SHP77 treated with DMSO at 0.1 percent for 48 hours (cell line): ENCODE measurements around the gene MOGAT3.

Source experiments
- DNase-seq: peaks from one replicate; lab custom pipeline; 2025; lab: John Stamatoyannopoulos, UW

The MOGAT3 gene, protein sequence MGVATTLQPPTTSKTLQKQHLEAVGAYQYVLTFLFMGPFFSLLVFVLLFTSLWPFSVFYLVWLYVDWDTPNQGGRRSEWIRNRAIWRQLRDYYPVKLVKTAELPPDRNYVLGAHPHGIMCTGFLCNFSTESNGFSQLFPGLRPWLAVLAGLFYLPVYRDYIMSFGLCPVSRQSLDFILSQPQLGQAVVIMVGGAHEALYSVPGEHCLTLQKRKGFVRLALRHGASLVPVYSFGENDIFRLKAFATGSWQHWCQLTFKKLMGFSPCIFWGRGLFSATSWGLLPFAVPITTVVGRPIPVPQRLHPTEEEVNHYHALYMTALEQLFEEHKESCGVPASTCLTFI

DNA sequence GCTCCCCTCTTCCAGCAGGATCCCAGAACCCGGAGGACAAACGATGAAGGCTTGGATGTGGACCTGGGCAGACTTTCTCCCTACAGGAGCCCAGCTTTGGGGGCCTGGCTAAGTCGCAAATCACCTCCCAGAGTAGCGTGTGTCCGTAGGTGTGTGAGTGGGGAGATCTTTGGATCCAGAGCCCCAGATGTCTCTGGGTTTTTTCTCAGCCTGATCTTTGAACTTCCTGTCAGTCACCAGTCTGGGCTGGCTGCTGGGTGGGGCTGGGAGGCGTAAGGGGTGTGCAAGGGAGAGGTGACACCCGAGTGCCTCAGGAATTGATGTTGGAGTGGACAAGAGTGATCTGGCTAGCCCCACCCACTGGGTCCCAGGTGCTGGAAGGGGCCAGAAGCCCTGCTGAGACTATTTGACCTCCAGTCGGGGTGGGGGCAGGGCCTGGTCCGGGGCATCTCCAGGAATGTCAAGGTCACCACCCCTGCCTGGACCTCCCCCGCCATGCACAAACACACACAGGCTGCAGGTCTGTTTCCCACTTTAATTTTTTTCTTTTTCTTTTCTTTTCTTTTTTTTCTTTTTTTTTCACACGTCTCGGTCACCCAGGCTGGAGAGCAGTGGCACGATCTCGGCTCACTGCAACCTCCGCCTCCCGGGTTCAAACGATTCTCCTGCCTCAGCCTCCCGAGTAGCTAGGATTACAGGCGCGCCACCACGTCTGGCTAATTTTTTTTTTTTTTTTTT, at the start of gene MOGAT3:
TSS of gene MOGAT3 (minus strand) at position 175 of the 738 bp plus-strand sequence. CDS start 182 bp downstream, outside the sequence.
- DNase-seq = no peak

- no peak for DNase-seq
Measured at GRCh38 chr7:101250324-101250723, 49.5 kb upstream of the MOGAT3 start.

DNA sequence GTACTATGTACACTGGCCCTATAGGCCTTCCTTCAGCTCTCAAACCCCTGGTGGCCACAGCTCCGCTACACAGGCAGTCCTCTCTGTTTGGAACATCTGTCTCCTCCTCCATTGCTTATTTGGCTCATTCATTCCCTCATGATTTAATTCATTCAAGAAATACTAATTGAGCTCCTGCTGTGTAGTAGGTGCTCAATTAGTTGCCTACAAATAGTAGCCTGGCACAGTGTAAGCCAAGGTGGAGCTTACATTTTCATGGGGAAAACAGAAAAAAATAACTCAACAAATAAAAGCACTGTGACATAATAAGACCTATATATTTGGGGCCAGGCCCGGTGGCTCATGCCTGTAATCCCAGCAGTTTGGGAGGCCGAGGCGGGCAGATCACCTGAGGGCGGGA, 47.4 kb upstream of the MOGAT3 start:
- DNase-seq = no peak

GRCh38 chr7:101245147-101245668, 44.4 kb upstream of the MOGAT3 start:
- DNase-seq = no peak

GRCh38 chr7:101244375-101245146, 43.7 kb upstream of the MOGAT3 start, which contains the start of gene FIS1:
TSS of gene FIS1 (minus strand) at chr7:101245081. CDS start at chr7:101245004, 77 bp downstream.
- peak; percentile 87 for DNase-seq

DNA sequence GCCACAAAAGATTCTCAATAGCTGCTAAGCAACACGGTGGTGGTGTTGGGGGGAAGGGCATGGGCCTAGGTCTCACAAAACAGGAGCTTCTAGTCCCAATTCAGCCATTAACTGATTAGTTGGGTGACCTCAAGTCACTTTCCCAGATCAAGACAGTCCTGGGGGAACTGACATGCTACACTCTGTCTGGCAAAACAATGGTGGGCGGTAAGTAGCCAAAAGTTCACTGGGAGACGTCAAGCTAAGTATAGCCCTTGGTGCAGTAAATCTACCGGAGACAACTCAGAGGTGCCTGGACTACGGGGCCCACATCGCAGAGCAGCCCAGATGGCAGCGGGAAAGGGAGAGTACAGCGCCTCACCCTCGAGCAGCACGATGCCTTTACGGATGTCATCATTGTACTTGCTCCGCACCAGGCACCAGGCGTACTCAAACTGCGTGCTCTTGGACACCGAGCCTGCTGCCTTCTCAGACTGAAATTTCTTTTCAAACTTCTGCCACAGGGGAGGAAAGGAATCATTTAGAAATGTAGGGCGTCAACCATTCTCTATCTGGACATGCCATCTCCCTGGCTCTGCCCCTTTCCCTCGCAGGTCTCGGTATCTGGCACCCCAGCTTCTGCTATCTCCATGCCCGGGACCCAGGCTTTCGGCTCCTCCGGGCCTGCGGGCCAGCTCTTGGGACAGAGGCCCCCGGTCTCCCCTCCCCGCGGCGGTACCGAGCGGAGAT, 43.0 kb upstream of the MOGAT3 start:
- DNase-seq = no peak

GRCh38 chr7:101241443-101242349, 40.9 kb upstream of the MOGAT3 start:
- no peak for DNase-seq

- DNase-seq = no peak
Measured at GRCh38 chr7:101241015-101241363, 40.2 kb upstream of the MOGAT3 start.

DNA sequence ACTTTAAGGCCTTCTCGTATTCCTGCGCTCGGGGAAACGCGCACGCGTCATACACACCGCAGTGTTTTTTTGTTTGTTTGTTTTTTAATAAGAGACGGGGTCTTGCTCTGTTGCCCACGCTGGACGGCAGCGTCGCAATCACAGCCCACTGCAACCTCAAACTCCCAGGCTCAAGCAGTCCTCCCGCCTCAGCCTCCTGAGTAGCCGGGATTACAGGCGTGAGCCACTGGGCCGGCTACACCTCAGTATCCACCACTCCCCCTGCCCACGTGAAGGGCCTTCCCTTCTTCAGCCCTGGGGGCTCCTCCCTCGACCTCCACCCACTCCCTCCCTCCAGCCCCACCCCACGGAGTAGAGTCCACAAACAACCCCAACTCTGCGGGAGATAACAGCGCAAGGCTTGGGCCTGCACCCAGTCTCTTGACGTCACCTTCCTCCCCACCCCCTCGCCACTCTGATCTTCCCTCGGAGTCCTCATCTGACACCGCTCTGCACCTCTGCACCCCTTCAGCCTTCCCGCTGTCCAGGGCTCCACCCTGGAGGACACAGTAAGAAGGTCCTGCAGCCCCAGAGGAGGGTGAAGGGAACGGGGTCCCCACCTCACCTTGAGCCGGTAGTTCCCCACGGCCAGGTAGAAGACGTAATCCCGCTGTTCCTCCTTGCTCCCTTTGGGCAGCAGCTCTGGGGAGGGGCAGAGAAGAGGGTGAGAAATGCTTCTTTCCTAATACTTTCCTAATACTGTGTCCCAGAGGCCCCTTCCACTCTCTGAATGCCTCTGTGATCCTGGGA, 39.6 kb upstream of the MOGAT3 start:
- DNase-seq = no peak

GRCh38 chr7:101239951-101240220, 39.0 kb upstream of the MOGAT3 start:
- DNase-seq = no peak

DNA sequence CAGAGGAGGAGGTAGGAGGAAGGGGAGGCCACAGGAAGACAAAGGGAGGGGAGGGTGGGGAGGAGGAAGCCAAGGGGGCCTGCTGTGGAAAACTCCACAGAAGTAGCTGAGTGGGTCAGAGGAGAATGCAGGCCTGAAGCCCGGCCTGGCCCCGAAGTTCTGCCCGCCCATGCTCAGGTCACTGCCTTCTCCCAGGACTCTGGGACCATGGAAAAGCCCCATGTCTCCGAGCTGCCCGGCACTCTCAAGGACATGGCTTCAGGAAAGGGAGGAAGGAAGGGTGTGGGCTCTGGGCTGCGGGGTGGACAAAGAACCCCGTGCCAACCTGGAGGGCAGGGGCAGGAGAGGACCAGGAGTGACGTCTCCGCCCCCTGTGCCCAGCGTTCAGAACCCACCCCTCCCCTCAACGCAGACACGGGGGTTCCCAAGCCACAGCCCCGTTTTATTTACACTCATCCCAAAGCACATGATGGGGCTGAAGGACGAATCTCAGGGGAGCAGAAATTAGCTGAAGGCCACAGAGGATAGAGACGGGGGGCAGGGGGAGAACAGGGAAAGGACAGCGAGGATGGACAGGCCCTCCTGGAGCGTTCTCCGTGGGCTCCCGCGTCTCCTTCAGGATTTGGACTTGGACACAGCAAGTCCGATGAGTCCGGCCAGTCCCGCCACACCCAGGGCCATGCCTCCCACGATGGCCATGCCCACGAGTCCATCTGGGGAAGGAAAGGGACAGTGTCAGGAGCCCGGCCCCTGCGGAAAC, 38.5 kb upstream of the MOGAT3 start:
- no peak for DNase-seq

GRCh38 chr7:101238226-101239182, 37.7 kb upstream of the MOGAT3 start:
- DNase-seq = no peak

DNA sequence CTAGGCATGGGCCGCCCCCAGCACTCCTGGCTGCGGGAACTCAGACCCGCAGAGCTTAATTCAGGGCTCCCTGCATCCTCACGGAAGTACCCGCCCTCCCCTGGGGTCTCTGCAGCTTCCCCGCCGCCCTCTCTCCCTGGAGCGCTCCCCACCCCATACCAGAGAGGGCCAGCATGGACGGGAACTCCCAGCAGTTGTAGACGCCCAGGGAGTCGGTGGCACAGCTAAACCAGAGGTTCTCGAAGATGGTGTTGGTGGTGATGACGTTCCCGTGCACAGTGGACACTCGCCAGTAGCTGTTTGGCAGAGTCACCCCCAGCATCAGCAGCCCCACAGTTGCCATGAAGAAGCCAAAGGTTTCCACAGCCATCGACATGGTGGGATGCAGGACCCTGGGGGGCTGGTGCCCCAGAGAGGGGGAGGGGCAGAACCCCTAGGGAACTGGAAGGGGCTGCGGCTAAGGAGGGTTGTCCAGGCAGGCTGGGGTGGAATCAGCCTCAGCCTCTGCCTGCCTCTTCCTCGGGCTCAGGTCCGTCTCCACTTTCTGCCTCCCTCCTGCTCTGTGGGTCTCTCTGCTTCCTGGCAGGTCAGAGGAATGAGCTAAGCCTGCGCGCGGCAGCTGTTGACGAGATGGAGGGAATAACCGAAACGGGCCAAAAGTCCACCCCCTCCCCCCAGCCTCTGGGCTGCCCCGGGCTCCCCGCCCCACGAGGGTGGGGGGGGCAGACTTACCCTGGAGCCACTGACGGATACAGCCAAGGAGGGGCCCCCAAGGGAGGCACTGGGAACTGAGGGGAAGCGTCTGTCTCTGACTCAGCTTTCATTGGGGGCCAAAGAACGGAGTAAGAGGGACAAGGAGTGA, 36.6 kb upstream of the MOGAT3 start, which contains the start of gene CLDN15:
TSS of gene CLDN15 (minus strand) at position 597 of the 862 bp plus-strand sequence. CDS start at position 376, 221 bp downstream.
- no peak for DNase-seq

GRCh38 chr7:101236292-101236835, 35.5 kb upstream of the MOGAT3 start:
- no peak for DNase-seq

DNA sequence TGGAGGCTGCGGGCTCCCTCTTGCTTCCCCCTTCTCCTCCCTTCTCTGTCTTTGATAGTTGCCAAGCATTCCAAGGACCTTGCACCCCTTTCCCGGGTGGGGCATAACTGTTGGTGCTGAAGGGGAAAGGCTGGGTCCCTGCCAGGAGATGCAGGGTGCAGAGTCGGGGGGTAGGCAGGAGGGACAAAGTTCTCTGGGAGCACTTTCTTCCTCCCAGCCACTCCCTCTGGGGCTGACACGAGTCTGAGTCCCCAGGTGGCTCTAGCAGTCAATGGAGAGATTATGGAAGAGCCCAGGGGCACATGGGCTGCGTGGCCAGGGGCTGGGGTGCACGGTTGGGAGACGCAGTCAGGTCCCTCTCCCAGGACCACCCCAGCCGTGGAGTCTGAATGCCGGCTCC, 34.7 kb upstream of the MOGAT3 start:
- DNase-seq = no peak

GRCh38 chr7:101235050-101235449, 34.2 kb upstream of the MOGAT3 start:
- no peak for DNase-seq

DNA sequence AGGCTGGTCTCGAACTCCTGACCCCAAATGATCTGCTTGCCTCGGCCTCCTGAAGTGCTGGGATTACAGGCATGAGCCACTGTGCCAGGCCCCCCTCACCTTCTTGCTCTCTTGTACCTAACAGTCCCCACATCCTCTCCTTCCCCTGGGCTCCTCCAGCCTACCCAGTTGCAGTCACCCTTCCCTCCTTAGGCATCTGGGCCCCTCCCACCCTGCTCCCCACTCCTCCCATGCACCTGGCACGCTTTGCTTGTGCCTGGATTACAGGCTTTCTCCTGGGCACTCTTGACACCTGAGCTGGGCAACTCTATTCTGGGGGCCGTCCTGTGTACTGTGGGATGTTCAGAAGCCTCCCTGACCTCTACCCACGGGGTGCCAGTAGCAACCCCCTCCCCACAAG, 33.8 kb upstream of the MOGAT3 start:
- DNase-seq = no peak
